ENCODE data around the gene GRIN3B.

The GRIN3B gene

DNA sequence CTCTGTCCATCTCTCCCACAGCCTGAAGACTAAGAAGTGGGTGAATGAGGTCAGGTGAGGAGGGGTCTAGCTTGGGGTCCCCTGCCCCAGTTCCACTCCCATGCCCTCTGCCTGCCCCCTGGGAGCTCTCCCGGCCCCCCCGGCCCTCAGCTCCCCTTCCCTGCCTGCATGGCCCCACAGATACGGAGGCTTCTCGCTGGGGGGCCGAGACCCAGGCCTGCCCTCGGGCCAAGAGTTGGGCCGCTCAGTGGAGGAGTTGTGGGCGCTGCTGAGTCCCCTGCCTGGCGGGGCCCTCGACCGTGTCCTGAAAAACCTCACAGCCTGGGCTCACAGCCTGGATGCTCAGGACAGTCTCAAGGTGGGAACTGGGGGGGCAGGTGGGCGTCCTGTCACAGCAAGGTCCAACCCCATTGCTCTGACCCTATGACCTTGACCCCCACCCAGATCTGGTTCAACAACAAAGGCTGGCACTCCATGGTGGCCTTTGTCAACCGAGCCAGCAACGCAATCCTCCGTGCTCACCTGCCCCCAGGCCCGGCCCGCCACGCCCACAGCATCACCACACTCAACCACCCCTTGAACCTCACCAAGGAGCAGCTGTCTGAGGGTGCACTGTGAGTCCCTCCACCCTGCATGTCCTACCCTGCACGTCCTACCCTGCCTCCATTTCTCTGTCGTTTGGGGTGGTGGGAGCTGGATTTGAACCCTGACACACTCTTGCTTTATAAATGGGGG is 55.8 kb downstream of the GRIN3B start:
- TF ChIP-seq, protein P1, sequence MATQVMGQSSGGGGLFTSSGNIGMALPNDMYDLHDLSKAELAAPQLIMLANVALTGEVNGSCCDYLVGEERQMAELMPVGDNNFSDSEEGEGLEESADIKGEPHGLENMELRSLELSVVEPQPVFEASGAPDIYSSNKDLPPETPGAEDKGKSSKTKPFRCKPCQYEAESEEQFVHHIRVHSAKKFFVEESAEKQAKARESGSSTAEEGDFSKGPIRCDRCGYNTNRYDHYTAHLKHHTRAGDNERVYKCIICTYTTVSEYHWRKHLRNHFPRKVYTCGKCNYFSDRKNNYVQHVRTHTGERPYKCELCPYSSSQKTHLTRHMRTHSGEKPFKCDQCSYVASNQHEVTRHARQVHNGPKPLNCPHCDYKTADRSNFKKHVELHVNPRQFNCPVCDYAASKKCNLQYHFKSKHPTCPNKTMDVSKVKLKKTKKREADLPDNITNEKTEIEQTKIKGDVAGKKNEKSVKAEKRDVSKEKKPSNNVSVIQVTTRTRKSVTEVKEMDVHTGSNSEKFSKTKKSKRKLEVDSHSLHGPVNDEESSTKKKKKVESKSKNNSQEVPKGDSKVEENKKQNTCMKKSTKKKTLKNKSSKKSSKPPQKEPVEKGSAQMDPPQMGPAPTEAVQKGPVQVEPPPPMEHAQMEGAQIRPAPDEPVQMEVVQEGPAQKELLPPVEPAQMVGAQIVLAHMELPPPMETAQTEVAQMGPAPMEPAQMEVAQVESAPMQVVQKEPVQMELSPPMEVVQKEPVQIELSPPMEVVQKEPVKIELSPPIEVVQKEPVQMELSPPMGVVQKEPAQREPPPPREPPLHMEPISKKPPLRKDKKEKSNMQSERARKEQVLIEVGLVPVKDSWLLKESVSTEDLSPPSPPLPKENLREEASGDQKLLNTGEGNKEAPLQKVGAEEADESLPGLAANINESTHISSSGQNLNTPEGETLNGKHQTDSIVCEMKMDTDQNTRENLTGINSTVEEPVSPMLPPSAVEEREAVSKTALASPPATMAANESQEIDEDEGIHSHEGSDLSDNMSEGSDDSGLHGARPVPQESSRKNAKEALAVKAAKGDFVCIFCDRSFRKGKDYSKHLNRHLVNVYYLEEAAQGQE (IDR thresholded peaks at IDR 0.05; ENCODE audit: insufficient read depth in 1 of 2, low read depth in 2 of 2, low read length in 2 of 2), result no peak
- no peak for TF ChIP-seq SIN3A (IDR thresholded peaks at IDR 0.05; ENCODE audit: borderline replicate concordance, insufficient read depth, low read length)
- no peak for TF ChIP-seq FOXP2 (optimal IDR thresholded peaks at IDR 0.05; ENCODE audit: borderline replicate concordance, extremely low read depth, extremely low read length, insufficient read depth)

DNA sequence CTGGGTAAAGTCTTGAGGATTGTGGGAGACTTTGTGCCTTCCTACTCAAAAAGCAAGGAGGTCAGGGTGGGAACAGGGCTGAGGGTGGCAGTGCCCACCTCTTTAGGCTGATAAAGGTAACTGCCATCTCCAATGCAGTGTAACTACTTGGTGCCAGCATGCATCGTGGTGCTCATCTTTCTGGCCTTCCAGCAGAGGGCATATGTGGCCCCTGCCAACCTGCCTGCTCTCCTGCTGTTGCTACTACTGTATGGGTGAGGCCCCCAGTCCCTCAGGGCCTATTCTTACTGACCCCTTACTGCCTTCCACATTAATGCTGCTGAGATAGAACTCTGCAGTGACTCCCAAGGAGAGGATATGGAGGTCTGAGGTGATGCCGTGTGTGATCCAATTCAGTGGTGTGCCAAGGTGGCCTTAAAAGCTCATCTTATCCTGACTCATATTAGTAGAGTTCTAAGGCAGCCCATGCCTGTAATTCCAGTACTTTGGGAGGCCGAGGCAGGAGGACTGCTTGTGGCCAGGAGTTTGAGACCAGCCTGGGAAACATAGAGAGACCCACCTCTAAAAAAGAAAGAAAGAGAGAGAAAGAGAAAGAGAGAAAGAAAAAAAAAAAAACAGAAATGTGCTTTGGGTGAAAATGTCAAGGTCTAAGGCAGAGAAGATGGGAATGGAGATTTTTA is 57.1 kb downstream of the GRIN3B start:
- TF ChIP-seq POLR2AphosphoS5 (IDR thresholded peaks at IDR 0.05; ENCODE audit: low read depth, low read length), result no peak
- no peak for TF ChIP-seq FOXP2 (optimal IDR thresholded peaks at IDR 0.05; ENCODE audit: borderline replicate concordance, extremely low read depth, extremely low read length, insufficient read depth)
- no peak for TF ChIP-seq SIN3A (IDR thresholded peaks at IDR 0.05; ENCODE audit: borderline replicate concordance, insufficient read depth, low read length)
- TF ChIP-seq, protein P1 (IDR thresholded peaks at IDR 0.05; ENCODE audit: insufficient read depth in 1 of 2, low read depth in 2 of 2, low read length in 2 of 2), result no peak
- no peak for TF ChIP-seq TAF1 (IDR thresholded peaks at IDR 0.05; ENCODE audit: borderline replicate concordance, insufficient read depth, low read length)

DNA sequence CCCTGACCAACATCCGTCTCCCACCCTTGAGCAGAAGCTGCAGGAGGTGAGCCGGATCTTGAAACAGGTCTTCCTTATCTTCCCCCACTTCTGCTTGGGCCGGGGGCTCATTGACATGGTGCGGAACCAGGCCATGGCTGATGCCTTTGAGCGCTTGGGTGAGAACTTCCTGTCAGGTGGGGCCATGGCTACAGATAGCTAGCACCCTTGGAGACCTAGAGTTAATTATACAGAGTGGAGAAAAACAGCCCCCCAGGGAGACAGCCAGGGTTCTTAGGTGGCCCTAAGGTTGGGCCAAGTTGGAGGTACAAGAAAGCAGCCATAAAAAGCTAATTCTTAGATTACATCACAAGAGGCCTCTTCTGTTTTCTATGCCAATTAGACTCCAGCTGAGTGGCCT is 57.9 kb downstream of the GRIN3B start:
- no peak for TF ChIP-seq FOXP2 (optimal IDR thresholded peaks at IDR 0.05; ENCODE audit: borderline replicate concordance, extremely low read depth, extremely low read length, insufficient read depth)
